ENCODE results near the gene FASN.
A peak's percentile ranks its signal among the peaks of the same experiment; 100 is the strongest.

The FASN gene

GRCh38 chr17:82105882-82106687, 8.0 kb upstream of the FASN start:
- peak overlapping the region; percentile 52 for H3K4me3 ChIP-seq (ENCODE audit: low read depth, low read length)
- peak; percentile 66 for TF ChIP-seq CTCF (IDR thresholded peaks at IDR 0.05; ENCODE audit: borderline replicate concordance, insufficient read depth, low read depth, low read length)

- peak overlapping the region; percentile 52 for H3K4me3 ChIP-seq (ENCODE audit: low read depth, low read length)
- no peak for TF ChIP-seq CTCF (IDR thresholded peaks at IDR 0.05; ENCODE audit: borderline replicate concordance, insufficient read depth, low read depth, low read length)
Measured at GRCh38 chr17:82105417-82105881, 7.4 kb upstream of the FASN start.

- no peak overlapping the region for H3K4me3 ChIP-seq (ENCODE audit: low read depth, low read length)
- TF ChIP-seq CTCF (IDR thresholded peaks at IDR 0.05; ENCODE audit: borderline replicate concordance, insufficient read depth, low read depth, low read length), result no peak
Measured at GRCh38 chr17:82104797-82105416, 6.9 kb upstream of the FASN start.

- TF ChIP-seq CTCF (IDR thresholded peaks at IDR 0.05; ENCODE audit: borderline replicate concordance, insufficient read depth, low read depth, low read length), result no peak
- no peak overlapping the region for H3K4me3 ChIP-seq (ENCODE audit: low read depth, low read length)
Measured at GRCh38 chr17:82103553-82104451, 5.8 kb upstream of the FASN start.

GRCh38 chr17:82101767-82102679, 4.0 kb upstream of the FASN start:
- TF ChIP-seq CTCF (IDR thresholded peaks at IDR 0.05; ENCODE audit: borderline replicate concordance, insufficient read depth, low read depth, low read length), result no peak
- H3K4me3 ChIP-seq (ENCODE audit: low read depth, low read length), result no peak overlapping the region

- H3K4me3 ChIP-seq (ENCODE audit: low read depth, low read length), result no peak overlapping the region
- TF ChIP-seq CTCF (IDR thresholded peaks at IDR 0.05; ENCODE audit: borderline replicate concordance, insufficient read depth, low read depth, low read length), result no peak
Measured at GRCh38 chr17:82101301-82101715, 3.3 kb upstream of the FASN start.

All from GM12875 (cell line).